HG03575 (cell line): ENCODE results near the gene SDF2L1.
"Not testable (repeated sequence)": the region's sequence is repeated elsewhere in the genome, so short reads cannot be mapped to it uniquely, and the experiment has no call there.

Experiments
- ATAC-seq: cut with Tn5 transposase; IDR thresholded peaks from one replicate; pipeline ENCODE4 v1.9.1; 2021; ENCODE audit not compliant: unreplicated experiment, insufficient number of reproducible peaks, low FRiP score; ENCODE audit errors: extremely low read depth

SDF2L1 gene

DNA sequence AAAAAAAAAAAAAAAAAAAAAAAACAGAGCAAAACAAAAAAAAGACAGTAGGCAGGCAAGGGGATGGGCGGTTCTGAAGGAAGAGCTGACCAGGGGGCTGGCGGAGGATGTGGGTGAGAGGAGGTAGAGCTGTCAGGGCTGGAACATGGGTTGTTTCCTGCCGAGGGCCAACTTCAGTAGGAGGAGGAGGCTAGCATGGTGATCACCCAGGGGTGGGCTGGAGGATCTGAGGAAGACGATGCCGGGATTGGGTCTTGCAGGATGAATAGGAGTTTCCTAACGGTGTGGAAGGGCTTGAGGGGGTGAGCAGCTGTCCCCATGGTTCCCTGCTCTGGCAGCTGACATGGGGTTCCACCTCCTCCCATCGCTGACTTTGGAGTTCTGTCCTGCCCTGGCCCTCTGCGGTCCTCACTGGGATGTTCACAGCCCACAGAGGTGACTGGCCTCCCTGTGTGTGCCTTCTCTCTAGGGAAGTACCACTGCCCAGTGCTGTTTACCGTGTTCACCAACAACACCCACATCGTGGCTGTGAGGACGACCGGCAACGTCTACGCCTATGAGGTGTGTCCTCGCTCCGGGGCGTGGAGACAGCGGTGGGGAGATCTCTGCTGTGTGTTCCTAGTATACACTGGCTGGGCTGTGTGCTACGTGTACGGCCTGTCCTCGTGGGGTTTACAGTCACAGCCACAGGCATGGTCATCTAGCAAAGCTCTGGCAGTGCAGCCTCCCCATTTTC lies 38.9 kb downstream of the SDF2L1 start:
- no peak for ATAC-seq

DNA sequence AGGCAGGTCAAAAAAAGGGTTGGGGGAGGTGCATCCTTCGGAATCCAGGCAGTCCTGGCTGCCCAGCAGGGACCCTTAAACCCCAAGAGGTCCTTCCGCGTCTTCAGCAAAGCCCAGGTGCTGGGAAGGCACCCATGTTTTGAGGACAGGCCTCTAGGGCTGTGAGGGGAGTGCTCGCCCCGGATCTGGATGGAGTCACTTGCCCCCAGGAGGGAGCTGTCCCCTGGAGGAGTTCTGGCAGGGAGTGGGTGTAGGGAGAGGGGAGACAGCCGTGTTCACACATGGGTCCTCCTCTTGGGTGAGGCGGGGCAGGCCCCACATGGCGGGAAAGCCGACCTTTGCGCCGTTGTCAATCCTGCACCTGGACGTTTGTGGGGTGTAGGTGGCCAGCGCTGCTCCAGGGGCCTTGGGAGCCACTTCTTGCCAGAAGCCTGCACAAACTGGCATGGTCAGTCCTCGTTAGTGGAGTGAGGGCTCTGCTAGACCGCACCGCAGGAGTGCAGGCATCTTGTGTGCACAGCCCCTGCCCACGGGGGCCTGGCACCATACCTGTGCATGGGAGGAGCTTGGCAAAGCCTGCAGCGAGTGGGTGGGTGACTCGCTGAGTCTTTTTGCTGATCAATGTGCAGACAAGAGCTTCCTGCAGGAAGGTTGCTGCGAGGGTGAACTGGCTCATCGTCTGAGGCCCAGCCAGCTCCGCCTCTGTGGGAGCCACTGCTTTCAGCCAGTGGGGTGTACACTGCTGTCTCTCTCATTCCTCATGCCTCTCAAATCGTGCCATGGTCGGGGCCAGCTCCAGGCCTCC lies 39.7 kb downstream of the SDF2L1 start:
- no peak for ATAC-seq

DNA sequence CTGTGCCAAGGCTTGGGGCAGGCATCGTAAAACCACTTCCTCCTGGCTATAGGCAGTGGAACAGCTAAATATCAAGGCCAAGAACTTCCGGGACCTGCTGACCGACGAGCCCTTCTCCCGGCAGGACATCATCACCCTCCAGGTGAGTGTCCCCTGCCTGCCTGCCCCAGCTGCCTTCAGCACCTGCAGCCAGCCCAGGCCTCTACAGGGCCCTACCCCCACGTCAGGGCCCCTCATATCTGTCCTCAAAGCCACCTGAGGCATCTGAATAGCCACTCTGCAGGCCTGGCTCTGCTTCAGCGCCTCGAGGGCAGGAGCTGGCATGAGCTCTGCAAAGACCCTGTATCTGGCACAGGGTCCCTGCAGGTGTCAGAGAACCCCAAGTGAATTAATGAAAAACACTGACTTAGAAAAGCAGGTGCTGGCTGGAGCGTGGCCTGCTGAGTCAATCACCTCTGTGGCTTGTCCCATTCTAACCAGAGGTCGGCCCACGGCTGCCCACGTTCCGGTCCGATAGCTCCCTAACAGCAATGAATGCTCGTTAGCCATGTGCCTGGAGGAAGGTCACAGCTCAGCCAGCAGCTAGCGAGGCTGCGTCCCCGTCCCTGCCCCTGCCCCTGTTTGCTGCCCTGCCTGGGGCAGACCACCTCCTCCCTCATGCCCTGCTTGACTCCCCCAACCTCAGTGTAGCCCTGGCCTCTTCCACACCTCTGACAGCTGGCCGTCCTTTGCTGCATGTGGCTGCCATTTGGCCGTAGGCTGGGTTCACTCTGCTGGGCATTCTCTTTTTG lies 40.5 kb downstream of the SDF2L1 start:
- ATAC-seq, result no peak

DNA sequence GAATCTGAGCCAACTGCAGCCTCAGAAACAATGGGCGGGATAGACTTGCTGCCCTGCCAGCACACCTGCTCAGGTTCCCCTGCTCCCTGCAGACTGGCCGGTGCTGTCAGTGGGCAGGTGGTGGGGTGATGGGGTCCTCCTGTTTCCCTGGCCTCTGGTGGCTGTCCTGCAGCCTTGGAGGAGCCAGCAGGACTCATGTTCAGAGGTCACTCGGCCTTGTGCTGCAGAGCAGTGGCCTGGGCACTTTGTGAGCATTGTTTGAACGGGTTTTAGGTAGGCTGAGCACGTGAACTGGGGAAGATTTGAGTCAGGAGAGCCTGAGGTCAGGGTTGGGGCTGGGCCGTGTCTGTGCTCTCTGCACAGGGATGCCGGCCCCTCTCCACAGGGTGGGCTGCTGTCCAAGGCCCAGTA lies 41.3 kb downstream of the SDF2L1 start:
- no peak for ATAC-seq

DNA sequence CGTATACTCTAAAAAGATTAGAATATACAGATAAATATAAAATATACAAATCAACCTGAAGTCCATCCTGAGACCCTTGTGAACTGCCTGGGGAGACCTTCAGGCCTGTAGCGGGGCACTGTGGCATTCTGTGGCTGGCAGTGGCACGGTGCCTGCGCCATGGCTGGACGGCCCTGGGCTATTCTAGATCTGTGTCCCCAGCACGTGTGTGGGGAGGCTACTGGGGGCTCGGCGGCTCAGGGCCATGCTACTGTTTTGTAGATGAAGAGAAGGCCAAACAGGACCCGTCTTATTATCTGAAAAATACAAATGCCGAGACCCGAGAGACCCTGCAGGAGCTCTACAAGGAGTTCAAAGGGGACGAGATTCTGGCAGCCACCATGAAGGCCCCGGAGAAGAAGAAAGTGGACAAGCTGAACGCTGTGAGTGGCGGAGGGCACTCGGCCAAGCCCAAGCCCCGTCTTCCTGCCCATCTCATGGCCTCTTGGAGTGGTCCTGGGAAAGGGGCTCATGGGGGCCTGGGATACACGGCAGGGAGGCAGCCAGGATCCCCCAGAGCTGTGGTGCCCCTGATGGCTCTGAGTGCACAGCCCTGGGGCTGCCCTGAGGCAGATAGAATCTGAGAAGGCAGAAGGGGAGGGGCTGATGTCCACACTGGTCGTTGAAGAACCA lies 42.5 kb downstream of the SDF2L1 start:
- ATAC-seq, result no peak

DNA sequence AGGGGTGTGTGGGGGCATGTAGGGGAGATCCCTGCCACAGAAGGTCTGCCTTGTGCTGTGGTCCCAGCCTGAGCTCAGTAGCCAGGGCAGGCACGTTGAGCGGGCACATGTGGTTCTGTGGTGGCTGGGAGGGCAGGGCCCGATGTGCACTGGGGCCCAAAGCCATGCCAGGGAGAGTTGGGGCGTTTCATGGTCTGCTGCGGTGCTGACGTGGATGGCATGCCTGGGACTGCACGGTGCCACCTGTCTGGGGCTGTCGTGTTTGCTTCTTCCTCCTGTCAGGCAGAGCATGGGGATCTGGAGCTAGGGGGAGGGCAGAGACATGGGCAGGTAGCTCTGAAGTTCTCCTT lies 43.0 kb downstream of the SDF2L1 start:
- ATAC-seq, result no peak

DNA sequence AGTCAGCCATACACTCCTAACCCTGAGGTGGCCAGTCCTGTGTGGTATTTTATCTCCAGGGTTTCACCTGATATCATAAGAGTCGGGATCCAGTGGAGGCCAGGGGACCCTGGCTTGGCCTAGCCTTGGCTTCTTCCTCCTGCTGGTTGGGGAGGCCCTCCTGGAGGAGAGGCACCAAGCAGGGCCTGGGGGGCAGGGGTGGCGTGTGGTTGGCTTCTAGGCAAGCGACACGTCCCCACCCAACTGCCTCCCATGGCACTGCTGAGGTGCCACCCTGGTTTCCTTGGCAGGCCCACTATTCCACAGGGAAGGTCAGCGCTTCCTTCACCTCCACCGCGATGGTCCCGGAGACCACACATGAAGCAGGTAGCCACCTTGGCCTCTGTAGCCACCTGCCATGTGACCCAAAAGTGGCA lies 44.1 kb downstream of the SDF2L1 start:
- ATAC-seq, result no peak

DNA sequence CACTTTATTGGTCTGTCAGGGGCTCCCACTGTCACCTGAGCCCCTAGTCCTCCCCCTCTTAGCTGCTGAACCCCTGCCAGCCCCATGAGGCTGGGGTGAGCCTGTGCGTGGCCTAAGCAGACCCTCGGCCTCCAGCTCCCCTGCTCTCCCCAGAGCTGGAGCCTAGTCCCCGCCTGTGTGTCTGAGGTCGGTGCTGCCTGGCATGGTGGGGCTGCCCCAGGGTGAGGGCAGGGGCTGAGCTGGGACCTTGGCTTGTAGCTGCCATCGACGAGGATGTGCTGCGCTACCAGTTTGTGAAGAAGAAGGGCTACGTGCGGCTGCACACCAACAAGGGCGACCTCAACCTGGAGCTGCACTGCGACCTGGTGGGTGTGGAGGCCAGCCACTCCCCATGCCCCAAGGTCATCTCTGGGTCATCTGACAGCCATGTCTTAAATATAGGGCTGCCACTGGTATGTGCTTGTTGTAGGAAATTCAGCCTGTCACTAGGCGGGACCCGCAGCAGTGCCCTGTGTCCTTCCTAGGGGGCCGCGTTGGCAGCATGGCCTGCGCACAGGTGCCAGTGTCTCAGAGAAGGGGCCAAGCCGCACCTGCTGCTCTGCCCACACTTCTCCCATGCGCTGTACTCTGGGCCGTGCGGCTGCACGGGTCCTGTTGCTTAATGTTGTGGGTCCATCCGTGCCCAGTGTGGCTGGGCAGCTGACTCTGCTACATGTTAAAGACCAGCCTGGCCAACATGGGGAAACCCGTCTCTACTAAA lies 44.7 kb downstream of the SDF2L1 start:
- ATAC-seq, result no peak

DNA sequence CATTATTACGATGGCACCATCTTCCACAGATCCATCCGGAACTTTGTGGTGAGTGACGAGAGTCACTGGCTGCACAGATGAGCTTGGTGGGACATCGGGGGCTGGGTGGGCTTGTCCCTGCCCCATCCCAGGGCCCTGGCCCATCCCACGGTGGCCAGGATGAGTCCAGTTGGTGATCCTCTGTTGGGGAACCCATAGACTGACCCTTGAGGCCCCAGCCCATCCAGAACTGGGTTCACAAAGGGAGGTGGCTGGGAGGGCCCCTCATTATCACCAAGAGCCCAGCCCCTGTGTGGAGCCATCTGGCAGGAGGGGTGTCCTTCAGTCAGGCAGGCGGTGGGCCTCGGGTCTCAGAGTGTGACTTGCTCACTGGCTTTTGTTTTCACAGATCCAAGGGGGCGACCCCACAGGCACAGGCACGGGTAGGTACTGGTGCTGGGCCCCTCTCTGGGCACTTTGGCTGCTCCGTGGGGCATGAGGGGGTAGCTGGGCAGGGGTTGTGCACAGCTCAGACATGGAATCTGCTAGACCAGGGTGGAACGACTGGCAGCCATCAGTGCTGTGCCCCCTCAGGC lies 45.7 kb downstream of the SDF2L1 start:
- ATAC-seq, result no peak

DNA sequence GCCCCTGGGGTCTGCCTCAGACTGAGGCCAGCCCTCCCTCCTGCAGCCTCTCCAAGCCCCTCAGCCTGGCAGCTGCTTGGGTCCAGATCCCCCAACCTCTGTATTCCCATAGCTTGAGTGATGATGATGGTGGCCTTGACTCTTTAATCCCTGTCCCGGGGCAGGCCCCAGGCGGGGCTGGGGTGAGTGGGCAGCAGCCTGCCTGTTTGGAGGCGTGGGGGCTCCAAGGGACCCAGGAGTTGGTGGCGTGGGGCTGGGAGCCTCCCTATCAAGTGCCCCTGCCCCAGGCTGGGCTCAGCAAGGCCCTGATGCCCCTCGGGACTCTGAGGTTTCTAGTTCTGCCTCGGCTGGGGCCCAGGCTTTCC lies 46.2 kb downstream of the SDF2L1 start:
- ATAC-seq, result no peak

DNA sequence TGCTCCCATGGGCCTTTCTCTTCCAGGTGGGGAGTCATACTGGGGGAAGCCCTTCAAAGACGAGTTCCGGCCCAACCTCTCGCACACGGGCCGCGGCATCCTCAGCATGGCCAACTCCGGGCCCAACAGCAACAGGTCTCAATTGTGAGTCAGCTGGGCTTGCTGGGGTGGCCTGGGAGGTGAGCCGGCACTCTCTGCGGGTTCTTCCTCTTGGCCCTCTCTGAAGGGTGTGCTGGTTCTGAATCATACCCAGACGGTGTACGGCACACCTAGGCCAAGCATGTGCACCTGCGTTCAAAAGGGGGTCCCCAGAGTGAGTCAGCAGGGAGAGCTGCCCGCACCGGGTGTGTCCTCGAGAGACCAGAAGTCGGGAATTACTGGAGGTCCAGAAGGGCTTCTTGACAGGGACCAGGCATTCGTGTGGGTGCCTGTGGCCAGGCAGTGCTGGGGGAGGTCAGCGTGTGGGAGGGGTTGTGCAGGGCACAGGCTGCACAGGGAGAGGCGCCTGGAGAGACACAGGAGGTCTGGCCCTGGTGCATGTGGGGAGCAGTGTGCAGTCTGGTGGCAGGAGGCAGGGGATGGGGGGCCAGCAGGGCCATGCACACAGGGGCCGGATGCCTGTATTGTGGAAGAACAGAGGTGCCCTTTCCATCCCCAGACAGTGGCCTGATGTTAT lies 46.7 kb downstream of the SDF2L1 start:
- no peak for ATAC-seq

DNA sequence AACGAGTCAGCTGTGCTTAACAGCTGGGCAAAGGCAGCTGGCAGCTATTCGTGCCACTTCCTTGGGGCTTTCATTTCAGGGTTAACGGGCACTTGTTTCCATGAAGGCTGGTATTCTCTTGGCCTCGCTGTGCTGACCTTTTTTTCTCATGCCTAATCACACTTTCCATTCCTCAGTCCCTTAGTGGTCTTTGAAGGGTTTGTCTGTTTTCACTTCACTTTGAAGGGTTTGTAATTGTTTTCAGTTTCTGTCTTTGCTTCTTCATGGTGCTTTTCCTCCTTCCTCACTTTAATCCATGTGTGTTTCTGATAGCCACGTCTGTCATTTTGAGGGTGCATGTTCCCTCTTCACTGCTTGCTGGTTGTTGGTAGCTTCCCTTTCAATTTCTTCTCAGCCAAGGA lies 48.3 kb downstream of the SDF2L1 start:
- no peak for ATAC-seq

DNA sequence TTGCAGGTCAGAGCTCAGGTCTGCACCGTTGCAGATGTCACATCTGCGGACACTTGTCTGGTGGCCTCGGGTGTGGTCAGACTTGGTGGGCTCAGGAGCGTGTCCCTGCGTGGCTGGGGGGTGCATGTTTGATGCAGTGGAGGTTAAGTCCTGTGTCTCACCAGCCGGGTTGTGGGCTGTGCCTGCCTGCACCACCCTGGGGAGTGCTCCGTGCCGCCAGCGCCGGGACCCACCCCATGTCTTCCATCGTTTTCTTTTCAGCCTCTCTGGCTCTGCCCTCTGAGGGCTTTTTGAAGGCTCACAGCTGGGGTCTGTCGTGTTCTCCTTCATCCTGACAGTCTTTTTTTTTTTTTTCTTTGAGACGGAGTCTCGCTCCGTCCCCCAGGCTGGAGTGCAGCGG lies 49.7 kb downstream of the SDF2L1 start:
- no peak for ATAC-seq

DNA sequence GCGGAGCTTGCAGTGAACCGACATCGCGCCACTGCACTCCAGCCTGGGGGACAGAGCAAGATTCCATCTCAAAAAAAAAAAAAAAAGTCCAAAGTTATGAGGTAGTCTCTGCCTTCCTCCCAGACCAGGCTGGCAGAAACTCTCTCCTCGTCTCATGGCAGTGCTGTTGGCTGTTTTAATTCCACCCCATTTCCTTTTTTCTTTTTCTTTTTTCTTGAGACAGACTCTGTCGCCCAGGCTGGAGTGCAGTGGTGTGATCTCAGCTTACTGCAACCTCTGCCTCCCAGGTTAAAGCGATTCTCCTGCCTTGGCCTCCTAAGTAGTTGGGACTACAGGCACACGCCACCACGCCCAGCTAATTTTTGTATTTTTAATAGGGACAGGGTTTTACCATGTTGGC lies 50.8 kb downstream of the SDF2L1 start:
- ATAC-seq, result not testable (repeated sequence)

DNA sequence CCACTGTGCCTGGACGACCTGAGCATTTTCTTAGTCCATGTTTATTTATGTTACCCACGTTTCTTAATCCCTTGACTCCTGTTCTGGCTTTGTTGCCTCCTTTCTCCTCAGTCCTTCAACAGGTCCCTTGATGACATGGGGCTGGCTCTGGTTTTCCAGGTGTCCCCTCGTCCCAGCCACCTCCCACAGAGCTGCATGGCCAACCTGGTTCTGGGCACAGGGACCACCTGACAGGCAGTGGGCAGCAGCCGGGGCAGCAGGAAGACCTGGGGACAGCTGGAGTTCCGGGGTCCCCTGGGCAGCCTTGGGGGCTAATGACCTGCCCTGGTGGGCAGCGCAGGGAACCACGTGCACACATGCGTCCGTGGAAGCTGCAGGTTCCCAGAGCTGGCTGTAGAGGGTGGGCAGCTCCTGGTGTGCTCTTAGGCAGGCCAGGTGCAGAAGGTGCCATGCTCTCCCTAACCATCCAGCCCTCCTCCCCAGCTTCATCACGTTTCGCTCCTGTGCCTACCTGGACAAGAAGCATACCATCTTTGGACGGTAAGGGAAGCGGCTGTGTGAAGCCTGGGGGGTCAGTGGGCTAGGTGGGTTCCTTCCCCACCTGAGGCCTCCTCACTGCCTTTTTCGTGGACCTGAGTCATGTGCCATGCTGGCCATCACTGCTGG lies 51.4 kb downstream of the SDF2L1 start:
- no peak for ATAC-seq
